Hepatocyte (in vitro differentiated cells): ENCODE data around the gene XRCC2. TPM values are rescaled to one million over a fixed set of nuclear protein-coding genes. Genes with fewer than 3 reads are reported as not detected.
"Not testable (repeated sequence)": the region's sequence is repeated elsewhere in the genome, so short reads cannot be mapped to it uniquely, and the experiment has no call there.

Experiments
- DNase-seq: peaks from one replicate; pipeline ENCODE4 v3.0.0-alpha.2; 2016; ENCODE audit warnings: low spot score
- H2AFZ ChIP-seq: fragments of 200-600 bp; sonication (generic); 2 replicates; pipeline ENCODE4 v1.6.0; 2016; ENCODE audit warnings: antibody characterized with exemption, mild to moderate bottlenecking
- H3K27ac ChIP-seq: fragments of 200-600 bp; sonication (generic); 2 replicates; pipeline ENCODE4 v1.5.1; 2016; ENCODE audit warnings: mild to moderate bottlenecking
- H3K27me3 ChIP-seq: fragments of 200-600 bp; sonication (generic); 2 replicates; pipeline ENCODE4 v1.6.1; 2016
- H3K36me3 ChIP-seq: fragments of 200-600 bp; sonication (generic); replicated peaks from 2 replicates; pipeline ENCODE4 v1.5.1; 2016; ENCODE audit warnings: low read depth; ENCODE audit not compliant: insufficient read depth
- H3K4me1 ChIP-seq: fragments of 200-600 bp; sonication (generic); 2 replicates; pipeline ENCODE4 v1.5.1; 2016; ENCODE audit warnings: mild to moderate bottlenecking, moderate library complexity; ENCODE audit not compliant: insufficient read depth
- H3K4me2 ChIP-seq: fragments of 200-600 bp; sonication (generic); 2 replicates; pipeline ENCODE4 v1.6.0; 2016
- H3K4me3 ChIP-seq: fragments of 200-600 bp; sonication (generic); 2 replicates; pipeline ENCODE4 v1.5.1; 2016; ENCODE audit warnings: mild to moderate bottlenecking
- H3K79me2 ChIP-seq: fragments of 200-600 bp; sonication (generic); 2 replicates; pipeline ENCODE4 v1.6.0; 2017; ENCODE audit warnings: mild to moderate bottlenecking
- H3K9me2 ChIP-seq: fragments of 200-600 bp; sonication (generic); replicated peaks from 2 replicates; pipeline ENCODE4 v1.6.0; 2017; ENCODE audit warnings: mild to moderate bottlenecking; ENCODE audit not compliant: insufficient read depth
- H3K9me3 ChIP-seq: fragments of 200-600 bp; sonication (generic); 2 replicates; pipeline ENCODE4 v1.5.1; 2016; ENCODE audit warnings: low read depth, mild to moderate bottlenecking
- H4K20me1 ChIP-seq: fragments of 200-600 bp; sonication (generic); 2 replicates; pipeline ENCODE4 v1.6.0; 2016; ENCODE audit warnings: mild to moderate bottlenecking; ENCODE audit not compliant: insufficient read depth, poor library complexity, severe bottlenecking
- CTCF ChIP-seq: fragments of 200-600 bp; sonication (generic); IDR thresholded peaks from 2 replicates; pipeline ENCODE4 v1.5.1; 2016; ENCODE audit warnings: antibody characterized with exemption, mild to moderate bottlenecking; ENCODE audit not compliant: poor library complexity
- EZH2 ChIP-seq: fragments of 200-600 bp; sonication (generic); IDR thresholded peaks from 2 replicates; pipeline ENCODE4 v1.6.1; 2016; ENCODE audit warnings: antibody characterized with exemption, mild to moderate bottlenecking, borderline replicate concordance
- EZH2phosphoT487 ChIP-seq: fragments of 200-600 bp; sonication (generic); IDR thresholded peaks from one replicate; pipeline ENCODE4 v1.6.1; 2018; ENCODE audit warnings: antibody characterized with exemption, mild to moderate bottlenecking, low read depth, moderate library complexity; ENCODE audit not compliant: unreplicated experiment, severe bottlenecking
- WGBS: methylation state at CpG from one replicate; pipeline ENCODE4 v1.1.6; 2016; ENCODE audit warnings: low lambda C conversion rate; ENCODE audit errors: missing lambda C conversion rate; 5-methylcytosine and 5-hydroxymethylcytosine counted together
- polyA plus RNA-seq: library from polyadenylated mRNA; unstranded; fragments of >200 nt; fragmentation: Nextera tagmentation; extraction: Ambion mirVana; gene quantifications from 2 replicates; pipeline ENCODE4 v1.2.1, GENCODE V29; 2016
- total RNA-seq: library from RNA; depleted of rRNA; stranded (reverse); fragments of >200 nt; gene quantifications from 2 replicates; pipeline ENCODE4 v1.2.3, GENCODE V29; 2014

Gene XRCC2
- total and polyA plus RNA-seq, 2 experiments from 2014 or later, result 1.1 to 2.3 TPM

GRCh38 chr7:152710153-152710442 is 34.2 kb upstream of the XRCC2 start:
- TF ChIP-seq EZH2 (no peak), EZH2phosphoT487 (no peak)
- Histone ChIP-seq H3K9me2 (no peaks in the 10 kb centered on the region), H3K4me1 (no peaks in the 10 kb centered on the region), H3K36me3 (no peaks in the 10 kb centered on the region), H2AFZ (no peak overlapping the region), H3K4me2 (no peak overlapping the region), H3K4me3 (no peak overlapping the region), H3K27ac (no peak overlapping the region), H3K9me3 (no peaks in the 10 kb centered on the region), H4K20me1 (no peaks in the 10 kb centered on the region), H3K79me2 (no peaks in the 10 kb centered on the region), H3K27me3 (no peaks in the 10 kb centered on the region)
- 59% methylated on average over 2 of the region's 2 CpGs for WGBS
- DNase-seq, result no peak

DNA sequence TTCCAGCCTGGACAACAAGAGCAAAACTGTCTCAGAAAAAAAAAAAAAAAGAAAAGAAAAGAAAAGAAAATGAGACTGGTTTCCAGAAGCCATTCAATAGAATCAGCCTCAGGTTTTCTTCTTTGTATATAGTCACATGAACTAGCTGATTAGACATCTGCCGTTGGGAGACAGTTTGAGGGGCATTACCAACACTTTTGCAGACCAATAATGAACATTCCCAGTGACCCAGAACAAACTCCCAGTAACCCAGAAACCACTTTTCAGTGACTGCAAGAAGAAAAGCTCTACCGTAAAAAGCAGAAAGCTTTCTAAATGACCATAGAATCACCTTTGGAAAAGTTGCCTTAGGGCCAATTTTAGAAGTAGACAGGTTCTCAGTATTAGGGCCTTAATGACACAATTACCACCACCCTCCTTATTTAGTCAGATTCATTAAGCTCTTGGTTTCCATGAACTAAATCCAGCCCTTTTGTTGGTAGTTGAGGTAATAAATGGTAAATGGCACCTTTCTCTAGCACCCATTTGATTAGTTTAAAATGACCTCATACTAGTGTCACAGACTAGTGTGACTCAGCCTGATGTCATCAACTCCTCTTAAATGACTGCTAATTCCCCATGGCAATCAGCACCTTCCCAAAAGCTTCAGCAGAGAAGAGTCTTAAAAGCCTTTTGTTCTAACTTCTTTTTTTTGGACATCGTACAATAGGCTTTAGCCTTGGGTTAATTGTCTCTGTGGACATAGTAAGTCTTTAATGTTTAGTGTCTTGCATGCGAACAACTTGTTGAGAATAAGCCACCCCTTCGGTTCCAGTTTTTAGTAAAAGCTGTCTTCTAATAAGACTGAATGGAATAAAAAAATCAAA is 33.6 kb upstream of the XRCC2 start:
- Histone ChIP-seq H3K36me3 (no peaks in the 10 kb centered on the region), H3K79me2 (no peaks in the 10 kb centered on the region), H3K27me3 (no peaks in the 10 kb centered on the region), H3K9me2 (no peaks in the 10 kb centered on the region), H2AFZ (no peak overlapping the region), H3K4me2 (no peak overlapping the region), H3K9me3 (no peaks in the 10 kb centered on the region), H3K4me1 (no peaks in the 10 kb centered on the region), H3K27ac (no peak overlapping the region), H3K4me3 (no peak overlapping the region), H4K20me1 (no peaks in the 10 kb centered on the region)
- WGBS, result 60% methylated on average over 5 of the region's 5 CpGs
- TF ChIP-seq EZH2phosphoT487 (no peak), CTCF (no peak), EZH2 (no peak)
- DNase-seq, result no peak

GRCh38 chr7:152704796-152705384 is 28.9 kb upstream of the XRCC2 start:
- WGBS, result 78% methylated on average over 1 of the region's 1 CpG
- H3K36me3 ChIP-seq, result no peaks in the 10 kb centered on the region
- no peak overlapping the region for H2AFZ ChIP-seq
- no peaks in the 10 kb centered on the region for H4K20me1 ChIP-seq
- no peaks in the 10 kb centered on the region for H3K27me3 ChIP-seq
- no peak for TF ChIP-seq EZH2phosphoT487
- TF ChIP-seq EZH2, result no peak
- no peak for TF ChIP-seq CTCF
- H3K9me3 ChIP-seq, result no peaks in the 10 kb centered on the region
- H3K27ac ChIP-seq, result no peak overlapping the region
- H3K4me3 ChIP-seq, result no peak overlapping the region
- no peaks in the 10 kb centered on the region for H3K79me2 ChIP-seq
- no peaks in the 10 kb centered on the region for H3K9me2 ChIP-seq
- H3K4me1 ChIP-seq, result no peaks in the 10 kb centered on the region
- no peak for DNase-seq
- H3K4me2 ChIP-seq, result no peak overlapping the region

- no peaks in the 10 kb centered on the region for H3K4me1 ChIP-seq
- no peak overlapping the region for H3K4me2 ChIP-seq
- DNase-seq, result no peak
- no peak overlapping the region for H2AFZ ChIP-seq
- no peaks in the 10 kb centered on the region for H3K36me3 ChIP-seq
- TF ChIP-seq EZH2, result no peak
- no peak for TF ChIP-seq CTCF
- TF ChIP-seq EZH2phosphoT487, result no peak
- H3K27me3 ChIP-seq, result no peaks in the 10 kb centered on the region
- H3K4me3 ChIP-seq, result no peak overlapping the region
- no peaks in the 10 kb centered on the region for H3K9me3 ChIP-seq
- H3K9me2 ChIP-seq, result no peaks in the 10 kb centered on the region
- no peak overlapping the region for H3K27ac ChIP-seq
- no peaks in the 10 kb centered on the region for H4K20me1 ChIP-seq
- no peaks in the 10 kb centered on the region for H3K79me2 ChIP-seq
Observed at GRCh38 chr7:152699079-152699478, 23.1 kb upstream of the XRCC2 start.

GRCh38 chr7:152697268-152697974 is 21.5 kb upstream of the XRCC2 start:
- not testable (repeated sequence) for H3K36me3 ChIP-seq, H3K4me3 ChIP-seq, H3K79me2 ChIP-seq, H3K4me2 ChIP-seq, H3K9me2 ChIP-seq, H3K4me1 ChIP-seq, H3K9me3 ChIP-seq, H4K20me1 ChIP-seq, DNase-seq, H3K27ac ChIP-seq, H3K27me3 ChIP-seq, H2AFZ ChIP-seq
- 84% methylated on average over 12 of the region's 12 CpGs for WGBS
